Activated naive CD4-positive, alpha-beta T cell treated with anti-CD3 and anti-CD28 coated beads for 36 hours (primary cell): ENCODE data around the gene TTYH1. TPM values are rescaled to one million over a fixed set of nuclear protein-coding genes. Genes with fewer than 3 reads are reported as not detected.
"Not testable (repeated sequence)": the region's sequence is repeated elsewhere in the genome, so short reads cannot be mapped to it uniquely, and the experiment has no call there.

Source experiments
- CTCF ChIA-PET: fragments of 350-600 bp; sonication (Branson Sonifier 250); formaldehyde crosslinking; loops from one replicate; lab custom pipeline; 2021; ENCODE audit warnings: antibody characterized with exemption; lab: Charles Lee
- DNase-seq: peaks from one replicate; pipeline ENCODE4 v3.0.0-alpha.2; 2020
- H3K27ac Mint-ChIP-seq: one replicate; pipeline ENCODE4 v1.8.0; 2021; ENCODE audit warnings: mild to moderate bottlenecking, mixed read lengths
- H3K27me3 Mint-ChIP-seq: one replicate; pipeline ENCODE4 v1.8.0; 2021; ENCODE audit warnings: low read depth, mixed read lengths
- H3K36me3 Mint-ChIP-seq: one replicate; pipeline ENCODE4 v1.8.0; 2021; ENCODE audit warnings: low read depth, mixed read lengths
- H3K4me1 Mint-ChIP-seq: one replicate; pipeline ENCODE4 v1.8.0; 2021; ENCODE audit warnings: low read depth, mixed read lengths
- H3K4me3 Mint-ChIP-seq: one replicate; pipeline ENCODE4 v1.8.0; 2021; ENCODE audit warnings: mild to moderate bottlenecking, moderate library complexity, mixed read lengths
- H3K9me3 Mint-ChIP-seq: one replicate; pipeline ENCODE4 v1.8.0; 2021; ENCODE audit warnings: mixed read lengths
- intact Hi-C: fragments of 100-400 bp; cut with micrococcal nuclease; formaldehyde crosslinking; loops from one replicate; pipeline ENCODE4 v1.15.1; 2023
- total RNA-seq, 2 experiments: library from RNA; stranded (reverse); gene quantifications; one replicate each; pipeline ENCODE4 v1.2.3, GENCODE V29; 2021

The TTYH1 gene
- total RNA-seq, 2 experiments from 2014 or later, result not detected

DNA sequence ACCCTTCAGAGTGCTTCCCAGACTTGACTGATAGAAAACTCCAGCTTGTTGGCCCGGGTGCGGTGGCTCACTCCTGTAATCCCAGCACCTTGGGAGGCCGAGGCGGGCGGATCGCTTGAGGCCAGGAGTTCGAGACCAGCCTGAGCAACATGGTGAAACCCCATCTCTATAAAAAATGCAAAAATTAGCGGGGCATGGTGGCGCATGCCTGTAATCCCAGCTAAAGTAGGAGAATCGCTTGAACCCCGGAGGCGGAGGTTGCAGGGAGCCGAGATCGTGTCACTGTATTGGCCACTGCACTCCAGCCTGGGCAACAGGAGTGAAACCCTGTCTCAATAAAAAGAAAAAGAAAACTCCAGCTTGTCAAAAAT, 50.8 kb downstream of the TTYH1 start:
- H3K36me3 Mint-ChIP-seq, H3K9me3 Mint-ChIP-seq, CTCF ChIA-PET, H3K27ac Mint-ChIP-seq, DNase-seq: not testable (repeated sequence)
- Mint-ChIP-seq H3K4me1 (peaks cover 17% of the 10 kb centered on the region), H3K4me3 (peak overlapping the region; percentile 54), H3K27me3 (peaks cover 36% of the 10 kb centered on the region)
- intact Hi-C loops, result loop anchor here (10.0 kb wide), 2 partner anchors 619 to 1189 kb away; partner anchors contain the start of gene U2AF2

DNA sequence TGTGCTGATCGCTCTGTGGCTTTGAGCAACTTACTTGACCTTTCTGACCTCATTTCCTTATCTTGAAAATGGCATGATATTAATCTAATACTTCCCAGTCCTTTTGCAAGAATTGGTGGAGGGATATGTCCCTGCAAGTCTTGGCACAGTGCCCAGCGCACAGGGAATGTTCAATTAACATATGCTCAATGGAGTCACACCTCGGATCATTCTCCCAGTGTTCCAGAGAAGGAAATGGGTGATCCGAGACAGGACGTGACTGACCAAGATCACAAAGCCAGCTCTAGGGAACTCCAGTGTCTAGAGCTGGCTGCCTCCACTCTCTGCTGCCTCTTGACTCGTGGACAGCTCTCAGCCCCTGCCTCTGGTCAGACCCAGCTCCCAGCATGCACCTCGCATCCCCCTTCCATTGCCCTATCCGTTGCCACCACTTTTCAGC, 54.3 kb downstream of the TTYH1 start:
- Mint-ChIP-seq H3K4me3 (no peak overlapping the region), H3K4me1 (peaks cover 11% of the 10 kb centered on the region), H3K36me3 (no peaks in the 10 kb centered on the region), H3K27ac (no peak overlapping the region), H3K9me3 (no peaks in the 10 kb centered on the region), H3K27me3 (peaks cover 43% of the 10 kb centered on the region)
- DNase-seq, result no peak
- CTCF ChIA-PET, result interaction anchor here (0.7 kb wide), 1 partner anchor 12 kb away, joined by 4 read pairs; no protein-coding TSS in a partner anchor
- intact Hi-C loops, result loop anchor here (10.0 kb wide), 2 partner anchors 615 to 1185 kb away; partner anchors contain the start of gene U2AF2

DNA sequence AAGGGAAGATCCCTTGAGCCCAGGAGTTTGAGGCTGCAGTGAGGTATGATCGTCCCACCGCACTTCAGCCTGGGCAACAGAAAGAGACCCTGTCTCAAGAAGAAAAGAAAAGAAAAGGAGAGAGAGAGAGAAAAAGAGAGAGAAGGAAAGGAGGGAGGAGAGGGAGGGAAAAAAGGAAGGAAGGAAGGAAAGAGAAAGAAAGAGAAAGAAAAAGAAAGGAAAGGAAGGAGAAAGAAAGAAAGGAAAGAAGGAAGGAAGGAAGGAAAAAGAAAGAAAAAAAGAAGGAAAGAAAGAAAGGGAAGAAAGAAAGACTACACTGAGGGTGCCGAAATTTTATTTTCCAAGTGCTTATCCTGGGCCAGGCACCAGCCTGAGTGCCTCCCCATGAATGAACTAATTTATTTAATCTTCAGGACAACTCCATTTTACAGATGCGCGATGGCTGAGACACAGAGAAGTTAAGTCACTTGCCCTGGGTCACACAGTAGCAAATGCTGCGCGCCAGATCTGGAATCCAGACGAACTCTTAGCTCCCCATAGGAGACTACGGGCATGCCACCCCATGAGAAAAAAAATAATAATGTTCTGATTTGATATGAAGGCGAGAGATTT, 55.1 kb downstream of the TTYH1 start:
- CTCF ChIA-PET, result interaction anchor here (0.7 kb wide), 1 partner anchor 11 kb away, joined by 4 read pairs; no protein-coding TSS in a partner anchor
- H3K9me3 Mint-ChIP-seq, result no peaks in the 10 kb centered on the region
- no peak overlapping the region for H3K4me3 Mint-ChIP-seq
- no peaks in the 10 kb centered on the region for H3K36me3 Mint-ChIP-seq
- H3K27me3 Mint-ChIP-seq, result peaks cover 42% of the 10 kb centered on the region
- no peak for DNase-seq
- H3K4me1 Mint-ChIP-seq, result peaks cover 9% of the 10 kb centered on the region
- no peak overlapping the region for H3K27ac Mint-ChIP-seq
- intact Hi-C loops, result no loop called here

DNA sequence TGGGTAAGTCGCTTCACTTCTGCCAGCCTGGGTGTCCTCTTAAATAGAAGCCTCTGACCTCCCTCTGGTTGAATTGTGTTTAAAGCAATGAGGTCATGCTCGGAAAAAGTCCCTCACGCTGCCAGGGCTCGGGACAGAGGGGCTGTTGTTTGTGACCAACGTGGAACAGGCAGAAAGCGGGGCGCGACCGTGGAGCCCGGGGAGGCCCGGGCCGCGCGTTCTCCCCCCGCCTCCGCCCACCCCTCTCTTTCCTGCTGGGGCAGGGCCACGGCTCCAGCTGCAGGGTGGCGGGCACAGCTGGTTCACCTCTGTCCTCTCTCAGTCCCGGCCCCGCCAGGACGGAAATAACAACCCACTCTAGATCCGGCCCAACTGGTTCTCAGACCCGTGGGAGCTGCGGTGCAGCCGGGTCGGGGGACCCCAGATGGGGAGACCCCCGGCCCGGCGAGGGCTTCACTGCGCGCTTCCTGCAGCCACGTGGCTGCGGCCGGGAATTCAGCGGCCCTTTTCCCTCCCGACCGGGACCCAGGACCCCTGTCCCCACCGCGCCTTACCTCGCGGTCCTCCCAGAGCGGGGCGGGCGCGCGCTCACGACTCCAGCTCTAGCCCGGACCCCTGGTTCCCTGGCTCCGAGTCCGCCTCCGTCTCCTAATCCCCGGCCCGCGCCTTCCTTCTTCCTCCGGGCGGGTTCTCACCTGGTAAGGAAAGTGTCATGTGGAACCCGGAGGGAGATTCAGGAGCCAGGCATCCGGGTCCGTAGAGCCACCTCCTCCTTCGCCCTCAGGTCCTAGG, 55.9 kb downstream of the TTYH1 start:
- Mint-ChIP-seq H3K9me3 (no peaks in the 10 kb centered on the region), H3K36me3 (no peaks in the 10 kb centered on the region), H3K27ac (no peak overlapping the region), H3K4me3 (no peak overlapping the region), H3K27me3 (peaks cover 38% of the 10 kb centered on the region), H3K4me1 (peaks cover 9% of the 10 kb centered on the region)
- DNase-seq, result no peak
- CTCF ChIA-PET, result no interaction called here
- intact Hi-C loops, result no loop called here

DNA sequence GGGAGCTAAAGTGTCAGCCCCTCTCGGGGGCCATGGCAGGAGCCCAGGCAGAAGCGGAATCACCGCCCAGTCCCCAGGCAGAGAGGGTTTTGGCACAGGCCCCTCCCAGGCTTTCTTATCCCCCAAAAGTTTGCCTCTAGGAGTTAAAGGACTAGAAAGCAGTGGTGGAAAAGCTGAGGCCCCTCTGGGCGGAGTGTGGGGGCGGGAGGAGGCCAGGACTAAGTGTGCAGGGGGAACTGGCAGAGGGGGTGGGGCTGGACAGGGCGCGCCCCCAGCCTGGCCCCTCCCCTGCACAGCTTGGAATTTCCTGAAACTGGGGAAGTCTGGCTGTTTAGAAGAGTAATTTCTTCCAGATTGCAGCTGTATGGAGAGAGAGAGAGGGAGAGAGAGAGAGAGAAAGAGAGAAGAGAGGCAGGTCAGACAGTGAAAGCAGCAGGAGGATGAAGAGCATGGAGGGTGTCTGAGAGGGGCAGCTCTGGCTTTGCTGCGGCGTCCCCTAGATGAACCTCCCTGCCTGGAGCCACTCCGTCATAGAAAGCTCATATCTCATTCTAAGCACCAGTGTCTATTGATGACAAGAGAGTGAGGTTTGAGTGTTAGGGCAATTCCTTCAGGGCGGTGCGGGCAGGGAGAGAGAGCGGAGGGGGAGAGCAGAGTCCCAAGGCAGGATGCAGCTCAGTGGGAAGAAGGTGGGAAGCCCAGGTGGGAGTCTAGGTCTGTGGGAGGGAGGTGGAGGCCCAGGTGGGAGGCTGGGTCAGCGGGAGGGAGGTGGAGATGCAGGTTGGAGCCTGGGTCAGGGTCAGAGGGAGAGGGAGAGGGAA, 58.0 kb downstream of the TTYH1 start, which contains the start of gene CDC42EP5:
Gene CDC42EP5, minus strand, starts transcription at position 226 of the 821 bp plus-strand sequence. CDS start 7,749 bp downstream, outside the sequence.
- Mint-ChIP-seq H3K9me3 (no peaks in the 10 kb centered on the region), H3K4me1 (peaks cover 9% of the 10 kb centered on the region), H3K4me3 (no peak within 1 kb of the TSS), H3K27me3 (peaks cover 38% of the 10 kb centered on the region), H3K27ac (no peak within 1 kb of the TSS), H3K36me3 (no peaks in the 10 kb centered on the region)
- CTCF ChIA-PET, result interaction anchor here (0.6 to 1.4 kb wide), 2 partner anchors 10 to 201 kb away, joined by 3 to 11 read pairs; partner anchors contain the start of gene LENG9
- intact Hi-C loops, result no loop called here
- DNase-seq, result no peak

DNA sequence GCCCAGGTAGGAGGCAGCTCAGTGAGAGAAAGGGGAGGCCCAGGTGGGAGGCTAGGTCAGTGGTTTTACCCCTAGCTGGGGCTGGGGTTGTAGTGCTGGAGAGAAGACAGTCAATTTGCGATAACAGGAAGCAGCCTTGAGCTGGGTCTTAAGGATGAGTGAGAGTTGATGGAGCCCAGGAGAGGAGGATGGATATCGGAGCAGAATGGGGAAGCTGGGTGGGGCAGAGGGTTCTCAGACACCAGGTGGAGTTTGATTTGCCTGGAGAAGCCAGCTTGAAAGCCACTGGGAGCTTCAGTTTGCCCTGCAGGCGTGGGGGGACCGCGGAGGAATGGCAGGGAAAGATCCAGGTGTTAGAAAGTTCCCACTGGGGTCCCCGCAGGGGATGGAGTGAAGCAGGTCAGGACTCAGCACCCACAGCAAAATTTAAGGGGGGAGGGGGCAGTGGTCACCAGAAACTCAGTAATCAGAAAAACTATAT, 58.7 kb downstream of the TTYH1 start:
- CTCF ChIA-PET, result interaction anchor here (0.6 to 1.4 kb wide), 4 partner anchors 11 to 557 kb away, joined by 3 to 11 read pairs (median 3); partner anchors contain the start of gene LENG9
- no peak overlapping the region for H3K4me3 Mint-ChIP-seq
- intact Hi-C loops, result no loop called here
- H3K9me3 Mint-ChIP-seq, result no peaks in the 10 kb centered on the region
- H3K4me1 Mint-ChIP-seq, result peaks cover 9% of the 10 kb centered on the region
- no peak overlapping the region for H3K27ac Mint-ChIP-seq
- no peaks in the 10 kb centered on the region for H3K36me3 Mint-ChIP-seq
- no peak for DNase-seq
- H3K27me3 Mint-ChIP-seq, result peaks cover 41% of the 10 kb centered on the region

DNA sequence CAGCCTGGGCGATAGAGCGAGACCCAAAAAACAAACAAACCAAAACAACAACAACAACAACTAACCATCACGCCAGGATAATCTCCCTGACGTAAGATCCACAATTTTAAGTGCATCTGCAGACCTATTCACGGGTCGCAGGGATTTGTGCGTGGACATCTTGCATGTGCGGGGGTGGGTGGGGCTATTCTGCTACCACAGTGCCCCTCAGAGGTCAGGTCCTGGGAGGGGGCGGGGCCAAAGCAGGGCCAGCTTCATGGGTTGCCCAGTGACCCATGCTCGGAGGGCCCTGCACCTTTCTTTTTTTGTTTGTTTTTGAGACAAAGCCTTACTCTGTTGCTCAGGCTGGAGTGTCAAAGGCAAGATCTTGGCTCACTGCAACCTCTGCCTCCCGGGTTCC, 60.4 kb downstream of the TTYH1 start:
- Mint-ChIP-seq H3K4me3 (no peak overlapping the region), H3K9me3 (no peaks in the 10 kb centered on the region), H3K27ac (no peak overlapping the region), H3K4me1 (peaks cover 6% of the 10 kb centered on the region), H3K27me3 (peaks cover 25% of the 10 kb centered on the region), H3K36me3 (no peaks in the 10 kb centered on the region)
- DNase-seq, result no peak
- intact Hi-C loops, result no loop called here
- CTCF ChIA-PET, result interaction anchor here (0.7 kb wide), 1 partner anchor 991 kb away, joined by 3 read pairs; no protein-coding TSS in a partner anchor

DNA sequence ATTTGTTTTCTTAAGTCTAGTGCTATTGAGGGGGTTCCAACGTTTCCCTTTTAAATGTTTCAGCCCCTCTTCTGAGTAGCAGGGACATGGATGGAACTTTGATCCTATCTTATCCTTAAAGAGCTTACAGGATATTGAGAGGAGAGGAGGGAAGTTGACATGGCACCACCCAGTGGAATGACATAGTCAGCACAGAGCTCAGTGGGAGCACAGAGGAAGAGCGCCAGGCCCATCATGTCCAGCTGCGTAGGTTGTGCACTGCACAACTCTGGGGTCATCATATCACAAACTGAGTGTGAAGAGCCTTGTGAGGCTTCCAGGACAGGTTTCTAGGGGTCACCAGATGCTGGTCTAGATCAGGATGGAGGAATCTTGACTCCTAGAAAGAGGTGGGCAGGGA, 62.4 kb downstream of the TTYH1 start:
- peaks cover 5% of the 10 kb centered on the region for H3K4me1 Mint-ChIP-seq
- intact Hi-C loops, result no loop called here
- H3K9me3 Mint-ChIP-seq, result no peaks in the 10 kb centered on the region
- H3K27me3 Mint-ChIP-seq, result peaks cover 27% of the 10 kb centered on the region
- no peaks in the 10 kb centered on the region for H3K36me3 Mint-ChIP-seq
- H3K4me3 Mint-ChIP-seq, result no peak overlapping the region
- DNase-seq, result no peak
- CTCF ChIA-PET, result interaction anchor here (1.4 to 5.6 kb wide), 3 partner anchors 176 to 203 kb away, joined by 4 to 62 read pairs (median 43); no protein-coding TSS in a partner anchor
- no peak overlapping the region for H3K27ac Mint-ChIP-seq

DNA sequence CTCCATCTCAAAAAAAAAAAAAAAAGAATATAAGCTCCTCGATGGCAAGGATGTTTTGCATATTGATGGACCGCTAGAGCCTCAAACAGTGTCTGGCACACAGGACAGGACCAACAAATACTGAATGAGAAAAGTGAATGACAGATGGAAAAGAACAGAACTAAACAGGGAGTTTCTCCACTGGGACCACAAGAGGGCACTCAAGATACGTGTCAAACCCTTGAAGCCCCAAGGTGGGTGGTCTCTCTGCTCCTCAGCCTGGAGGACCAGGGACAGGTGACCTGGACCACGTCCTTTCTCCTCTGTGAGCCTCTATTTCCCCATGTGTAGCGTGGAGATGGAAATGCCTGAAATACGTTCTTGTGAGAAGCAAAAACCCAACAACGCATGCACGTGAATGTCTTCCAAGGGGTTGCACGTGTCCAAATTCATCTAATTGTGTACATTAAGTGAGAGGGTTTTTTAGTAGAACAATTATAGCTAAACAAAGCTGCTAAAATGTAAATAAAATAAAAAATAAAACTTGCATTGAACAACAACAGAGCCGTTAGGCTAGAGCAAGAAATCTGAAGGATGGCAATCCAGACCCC, 63.5 kb downstream of the TTYH1 start:
- H3K9me3 Mint-ChIP-seq, result no peaks in the 10 kb centered on the region

DNA sequence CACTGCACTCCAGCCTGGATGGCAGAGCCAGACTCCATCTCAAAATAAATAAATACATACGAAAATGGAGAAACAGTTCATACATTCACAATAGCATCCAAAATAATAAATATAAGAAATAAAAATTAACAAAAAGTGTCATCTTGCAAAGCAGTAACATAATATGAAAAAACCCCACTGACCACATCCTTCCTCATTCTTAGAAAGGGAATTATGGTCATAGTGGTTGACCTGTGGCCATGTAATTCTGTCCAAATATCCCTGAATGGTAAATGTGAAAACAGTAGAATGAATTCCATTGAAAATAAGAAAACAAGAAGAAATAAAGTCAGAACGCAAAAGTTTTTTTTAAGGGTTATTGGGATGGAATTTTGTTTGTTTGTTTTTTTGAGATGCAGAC, 64.8 kb downstream of the TTYH1 start:
- no peak for DNase-seq
- peaks cover 19% of the 10 kb centered on the region for H3K27me3 Mint-ChIP-seq
- no peak overlapping the region for H3K4me3 Mint-ChIP-seq
- no peaks in the 10 kb centered on the region for H3K36me3 Mint-ChIP-seq
- peaks cover 3% of the 10 kb centered on the region for H3K4me1 Mint-ChIP-seq
- H3K27ac Mint-ChIP-seq, result no peak overlapping the region
- intact Hi-C loops, result loop anchor here (5.0 kb wide), 2 partner anchors 42 to 172 kb away; no protein-coding TSS in a partner anchor
- CTCF ChIA-PET, result interaction anchor here (0.6 to 5.6 kb wide), 5 partner anchors 36 to 200 kb away, joined by 3 to 62 read pairs (median 4); no protein-coding TSS in a partner anchor
- no peaks in the 10 kb centered on the region for H3K9me3 Mint-ChIP-seq

More for the DNA sequence above, 63.5 kb downstream of the TTYH1 start:
- Mint-ChIP-seq H3K27ac (no peak overlapping the region), H3K36me3 (no peaks in the 10 kb centered on the region), H3K4me1 (peaks cover 3% of the 10 kb centered on the region), H3K4me3 (no peak overlapping the region), H3K27me3 (peaks cover 23% of the 10 kb centered on the region)
- CTCF ChIA-PET, result interaction anchor here (0.7 to 5.6 kb wide), 14 partner anchors 15 to 201 kb away, joined by 3 to 62 read pairs (median 3); no protein-coding TSS in a partner anchor
- intact Hi-C loops, result no loop called here
- DNase-seq, result peak; percentile 50

DNA sequence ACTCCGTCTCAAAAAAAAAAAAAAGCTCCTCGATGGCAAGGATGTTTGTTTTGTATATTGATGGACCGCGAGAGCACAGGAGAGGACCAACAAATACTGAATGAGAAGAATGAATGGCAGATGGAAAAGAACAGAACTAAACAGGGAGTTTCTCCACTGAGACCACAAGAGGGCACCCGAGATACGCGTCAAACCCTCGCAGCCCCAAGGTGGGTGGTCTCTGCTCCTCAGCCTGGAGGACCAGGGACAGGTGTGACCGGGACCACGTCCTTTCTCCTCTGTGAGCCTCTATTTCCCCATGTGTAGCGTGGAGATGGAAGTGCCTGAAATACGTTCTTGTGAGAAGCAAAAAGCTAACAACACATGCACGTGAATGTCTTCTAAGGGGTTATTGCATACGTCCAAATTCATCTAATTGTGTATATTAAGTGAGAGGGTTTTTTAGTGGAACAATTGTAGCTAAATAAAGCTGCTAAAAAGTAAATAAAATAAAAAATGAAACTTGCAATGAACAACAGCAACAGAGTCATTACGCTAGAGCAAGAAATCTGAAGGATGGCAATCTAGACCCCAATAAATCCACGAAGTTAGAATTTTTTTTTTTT, 66.2 kb downstream of the TTYH1 start:
- CTCF ChIA-PET, result interaction anchor here (0.5 to 5.6 kb wide), 15 partner anchors 12 to 221 kb away, joined by 3 to 62 read pairs (median 3); partner anchors contain the start of gene LENG9
- H3K27me3 Mint-ChIP-seq, result peaks cover 19% of the 10 kb centered on the region
- H3K9me3 Mint-ChIP-seq, result no peaks in the 10 kb centered on the region
- peaks cover 3% of the 10 kb centered on the region for H3K4me1 Mint-ChIP-seq
- intact Hi-C loops, result loop anchor here (1.0 to 5.0 kb wide), 3 partner anchors 41 to 195 kb away; no protein-coding TSS in a partner anchor
- H3K4me3 Mint-ChIP-seq, result no peak overlapping the region
- no peaks in the 10 kb centered on the region for H3K36me3 Mint-ChIP-seq
- H3K27ac Mint-ChIP-seq, result no peak overlapping the region
- DNase-seq, result peak; percentile 57
